ENCODE results near the gene ZNF513. TPM values are rescaled to one million over a fixed set of nuclear protein-coding genes. Genes with fewer than 3 reads are reported as not detected.

ZNF513 gene
- total and polyA plus RNA-seq, 2 donors (not counting 3 experiments of a cell fraction or from before 2014, with no cell fraction given), result 19.0 to 30.6 TPM

- H3K4me1 ChIP-seq (ENCODE audit: control insufficient read depth, extremely low read depth, insufficient read depth, low read length), result no peaks in the 10 kb centered on the region
- no TSS peak for BruUV-seq (replicated peaks)
- TF ChIP-seq POLR2A (IDR thresholded peaks at IDR 0.05; ENCODE audit: low read depth, low read length) (no peak), MAX (IDR thresholded peaks at IDR 0.05; ENCODE audit: insufficient read depth, insufficient read length) (no peak), GATA2 (IDR thresholded peaks at IDR 0.05; ENCODE audit: insufficient read depth, insufficient read length, low read depth, low read length) (no peak), FOS (IDR thresholded peaks at IDR 0.05; ENCODE audit: borderline replicate concordance, insufficient read depth, low read length) (no peak), EZH2 (IDR thresholded peaks at IDR 0.05; ENCODE audit: borderline replicate concordance, low read depth, low read length, severe bottlenecking) (no peak), POLR2AphosphoS5 (IDR thresholded peaks at IDR 0.05; ENCODE audit: insufficient read depth, low read depth, low read length) (no peak), MYC (IDR thresholded peaks at IDR 0.05; ENCODE audit: low read depth, low read length) (no peak), JUN (IDR thresholded peaks at IDR 0.05; ENCODE audit: borderline replicate concordance, insufficient read depth, insufficient read length, low read depth) (no peak)
- TF ChIP-seq, protein P1, sequence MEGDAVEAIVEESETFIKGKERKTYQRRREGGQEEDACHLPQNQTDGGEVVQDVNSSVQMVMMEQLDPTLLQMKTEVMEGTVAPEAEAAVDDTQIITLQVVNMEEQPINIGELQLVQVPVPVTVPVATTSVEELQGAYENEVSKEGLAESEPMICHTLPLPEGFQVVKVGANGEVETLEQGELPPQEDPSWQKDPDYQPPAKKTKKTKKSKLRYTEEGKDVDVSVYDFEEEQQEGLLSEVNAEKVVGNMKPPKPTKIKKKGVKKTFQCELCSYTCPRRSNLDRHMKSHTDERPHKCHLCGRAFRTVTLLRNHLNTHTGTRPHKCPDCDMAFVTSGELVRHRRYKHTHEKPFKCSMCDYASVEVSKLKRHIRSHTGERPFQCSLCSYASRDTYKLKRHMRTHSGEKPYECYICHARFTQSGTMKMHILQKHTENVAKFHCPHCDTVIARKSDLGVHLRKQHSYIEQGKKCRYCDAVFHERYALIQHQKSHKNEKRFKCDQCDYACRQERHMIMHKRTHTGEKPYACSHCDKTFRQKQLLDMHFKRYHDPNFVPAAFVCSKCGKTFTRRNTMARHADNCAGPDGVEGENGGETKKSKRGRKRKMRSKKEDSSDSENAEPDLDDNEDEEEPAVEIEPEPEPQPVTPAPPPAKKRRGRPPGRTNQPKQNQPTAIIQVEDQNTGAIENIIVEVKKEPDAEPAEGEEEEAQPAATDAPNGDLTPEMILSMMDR (IDR thresholded peaks at IDR 0.05; ENCODE audit: extremely low read depth in 1 of 2, insufficient read depth in 1 of 2, low read depth in 1 of 2, low read length in 2 of 2), result no peak
- no peak overlapping the region for H3K27ac ChIP-seq (ENCODE audit: insufficient read depth, low read depth, low read length)
- DNase-seq (ENCODE audit: low read depth, low spot score) (no peak), FAIRE-seq (no peak)
- no peaks in the 10 kb centered on the region for H4K20me1 ChIP-seq (replicated peaks; ENCODE audit: control insufficient read depth, extremely low read depth, insufficient read depth, low read length)
- no peak overlapping the region for H3K9ac ChIP-seq (replicated peaks; ENCODE audit: extremely low read depth, insufficient read depth, low read length)
- no peaks in the 10 kb centered on the region for H3K79me2 ChIP-seq (ENCODE audit: control insufficient read depth, insufficient read depth, low read length)
- H3K27me3 ChIP-seq (ENCODE audit: control insufficient read depth in 2 of 2, insufficient read depth in 2 of 2, low read length in 2 of 2), result no peaks in the 10 kb centered on the region
- dilution Hi-C loops (cut with MboI; ENCODE audit: extremely low pct_ligation_motif_present, low sequenced_read_pairs), result no loop called here
- CTCF ChIA-PET, result no interaction called here
- no peak overlapping the region for H3K4me3 ChIP-seq (replicated peaks in 1 of 3; ENCODE audit: insufficient read depth in 1 of 3, low read depth in 1 of 3, low read length in 3 of 3)
- H3K9me1 ChIP-seq (replicated peaks; ENCODE audit: control insufficient read depth, extremely low read depth, insufficient read depth, low read length), result no peaks in the 10 kb centered on the region
- intact Hi-C loops (cut with micrococcal nuclease), result no loop called here
- POLR2A ChIA-PET, result no interaction called here
- H2AFZ ChIP-seq (ENCODE audit: low read depth, low read length), result no peak overlapping the region
- no peaks in the 10 kb centered on the region for H3K9me3 ChIP-seq (replicated peaks; ENCODE audit: control insufficient read depth, insufficient read depth, low read length)
- no peak overlapping the region for H3K4me2 ChIP-seq (ENCODE audit: insufficient read depth, low read length)
- H3K36me3 ChIP-seq (ENCODE audit: control insufficient read depth in 2 of 2, extremely low read depth in 1 of 2, insufficient read depth in 2 of 2, low read length in 2 of 2), result no peaks in the 10 kb centered on the region
Measured at GRCh38 chr2:27421660-27422250, 41.2 kb upstream of the ZNF513 start.

Data from endothelial cell of umbilical vein (primary cell).